Kidney (tissue), 14 donors: ENCODE data around the gene POLRMT. TPM values are rescaled to one million over a fixed set of nuclear protein-coding genes. Genes with fewer than 3 reads are reported as not detected.

Source experiments
- DNase-seq, 5 donors: peaks; one replicate each; pipeline ENCODE4 v3.0.0-alpha.2; 2013 to 2020
- FAIRE-seq: peaks from 2 replicates; lab custom pipeline; 2012; peaks lifted over from hg19 to GRCh38; lab: Jason Lieb, UNC
- H3K27ac ChIP-seq, 2 donors: one replicate each; pipeline ENCODE4 v1.7.0; 2013; ENCODE audit warnings: low read depth in 2 of 2, low read length in 2 of 2, inconsistent platforms in 1 of 2
- H3K27me3 ChIP-seq: one replicate; pipeline ENCODE4 v1.7.1; 2013; ENCODE audit warnings: low read length, inconsistent platforms; ENCODE audit not compliant: control insufficient read depth, insufficient read depth
- H3K36me3 ChIP-seq, 3 donors: one replicate each; pipeline versions ENCODE4 v1.7.0 to v1.7.1; 2013; ENCODE audit warnings: low read length in 3 of 3, control low read depth in 1 of 3, inconsistent platforms in 1 of 3; ENCODE audit not compliant: insufficient read depth in 3 of 3, control insufficient read depth in 2 of 3
- H3K4me1 ChIP-seq, 3 donors: one replicate each; pipeline versions ENCODE4 v1.7.0 to v1.7.1; 2013; ENCODE audit warnings: low read length in 3 of 3, inconsistent platforms in 1 of 3, low read depth in 1 of 3; ENCODE audit not compliant: control insufficient read depth in 2 of 3, insufficient read depth in 2 of 3
- H3K4me3 ChIP-seq, 3 donors: one replicate each; pipeline versions ENCODE4 v1.7.0 to v1.8.1; 2013; ENCODE audit warnings: low read length in 3 of 3, control low read depth in 1 of 3, inconsistent platforms in 1 of 3
- H3K9ac ChIP-seq, 3 donors: one replicate each; pipeline versions ENCODE4 v1.7.0 to v1.7.1; 2013; ENCODE audit warnings: low read length in 3 of 3, control low read depth in 1 of 3, inconsistent platforms in 1 of 3
- H3K9me3 ChIP-seq, 3 donors: one replicate each; pipeline versions ENCODE4 v1.7.0 to v1.7.1; 2013; ENCODE audit warnings: low read length in 3 of 3, control low read depth in 1 of 3, inconsistent platforms in 1 of 3; ENCODE audit not compliant: control insufficient read depth in 2 of 3, insufficient read depth in 1 of 3
- intact Hi-C: fragments of 100-400 bp; cut with DNase I; formaldehyde crosslinking; loops from one replicate; pipeline ENCODE4 v1.11.1; 2022
- polyA plus RNA-seq: library from polyadenylated mRNA; stranded (reverse); fragments of 350-450 nt; fragmentation: Illumina TruSeq; extraction: RNeasy Lipid Tissue Mini Kit (QIAGEN cat#74804); gene quantifications from one replicate; pipeline ENCODE4 v1.2.3, GENCODE V29; 2014; ENCODE audit warnings: low read depth, low replicate concordance; ENCODE audit not compliant: insufficient read depth
- total RNA-seq: library from RNA; stranded (reverse); fragmentation: NEBNext Ultra II Directional; extraction: Animal tissue kit (Norgen Biotek cat#: 25700); gene quantifications from one replicate; pipeline ENCODE4 v1.2.1, GENCODE V29; 2021
- TF ChIP-seq, protein P1 (sequence below): IDR thresholded peaks from 3 replicates; pipeline ENCODE4 v1.5.1; 2012; ENCODE audit warnings: mild to moderate bottlenecking, moderate library complexity, borderline replicate concordance; ENCODE audit not compliant: insufficient read depth; ENCODE audit errors: extremely low read depth
- donor health status: control.
- donor health status: control.
- donor health status: control.
- donor health status: control.
- donor health status: control.
- donor health status: DM: yes; HTN: yes; CAD: no.
- donor health status: Normal renal cell carcinoma (clear cell type).

POLRMT gene
- total and polyA plus RNA-seq, 2 donors from 2014 or later = 49.8 to 117 TPM

DNA sequence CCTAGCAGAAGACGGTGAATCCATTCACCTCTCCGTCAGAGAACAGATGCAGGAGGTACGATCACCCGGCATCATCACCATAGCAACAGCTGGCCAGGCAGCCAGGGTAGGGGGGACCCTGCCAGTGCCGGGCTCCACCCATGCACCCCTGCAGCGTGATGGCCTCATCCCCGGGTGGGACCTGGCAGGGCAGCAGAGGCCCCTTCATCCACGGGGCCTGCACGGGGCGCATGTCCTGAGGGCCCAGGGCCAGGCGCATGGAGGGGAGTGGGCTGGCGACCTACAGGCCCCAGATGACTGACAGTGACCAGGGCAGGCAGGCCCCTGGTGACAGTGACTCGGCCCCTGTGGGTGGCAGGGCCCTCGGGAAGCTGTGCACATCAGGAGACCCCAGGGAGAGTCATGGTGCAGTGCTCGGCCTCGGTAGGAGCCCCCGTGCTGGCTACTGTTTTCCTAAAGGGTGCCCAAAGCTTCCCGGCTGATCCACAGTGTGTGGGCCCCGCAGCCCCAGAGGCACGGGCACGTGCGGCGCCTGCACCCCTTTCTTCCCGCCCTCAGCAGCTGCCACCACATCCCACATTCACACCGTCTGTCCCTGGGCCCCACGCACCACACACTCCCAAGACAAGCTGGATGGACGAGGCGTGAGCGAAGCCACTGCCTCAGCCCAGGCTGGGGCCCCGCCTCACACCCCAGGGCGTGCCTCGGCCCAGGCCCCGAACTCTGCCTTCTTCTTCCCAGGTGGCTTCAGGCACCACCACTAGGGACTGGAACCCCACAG is 24.9 kb upstream of the POLRMT start:
- Histone ChIP-seq H3K4me3 (no peak overlapping the region), H3K27ac (no peak overlapping the region)
- intact Hi-C loops = no loop called here

GRCh38 chr19:657611-658010 is 24.3 kb upstream of the POLRMT start:
- H3K36me3 ChIP-seq = peaks cover 0 to 5% (median 0%) of the 10 kb centered on the region in 3 donors
- no peak overlapping the region for H3K27ac ChIP-seq
- no peak overlapping the region for H3K9ac ChIP-seq
- H3K4me3 ChIP-seq = no peak overlapping the region
- FAIRE-seq = no peak
- H3K9me3 ChIP-seq = no peaks in the 10 kb centered on the region
- H3K4me1 ChIP-seq = peaks cover 0 to 33% (median 5%) of the 10 kb centered on the region in 3 donors
- no peaks in the 10 kb centered on the region for H3K27me3 ChIP-seq
- TF ChIP-seq, protein P1, sequence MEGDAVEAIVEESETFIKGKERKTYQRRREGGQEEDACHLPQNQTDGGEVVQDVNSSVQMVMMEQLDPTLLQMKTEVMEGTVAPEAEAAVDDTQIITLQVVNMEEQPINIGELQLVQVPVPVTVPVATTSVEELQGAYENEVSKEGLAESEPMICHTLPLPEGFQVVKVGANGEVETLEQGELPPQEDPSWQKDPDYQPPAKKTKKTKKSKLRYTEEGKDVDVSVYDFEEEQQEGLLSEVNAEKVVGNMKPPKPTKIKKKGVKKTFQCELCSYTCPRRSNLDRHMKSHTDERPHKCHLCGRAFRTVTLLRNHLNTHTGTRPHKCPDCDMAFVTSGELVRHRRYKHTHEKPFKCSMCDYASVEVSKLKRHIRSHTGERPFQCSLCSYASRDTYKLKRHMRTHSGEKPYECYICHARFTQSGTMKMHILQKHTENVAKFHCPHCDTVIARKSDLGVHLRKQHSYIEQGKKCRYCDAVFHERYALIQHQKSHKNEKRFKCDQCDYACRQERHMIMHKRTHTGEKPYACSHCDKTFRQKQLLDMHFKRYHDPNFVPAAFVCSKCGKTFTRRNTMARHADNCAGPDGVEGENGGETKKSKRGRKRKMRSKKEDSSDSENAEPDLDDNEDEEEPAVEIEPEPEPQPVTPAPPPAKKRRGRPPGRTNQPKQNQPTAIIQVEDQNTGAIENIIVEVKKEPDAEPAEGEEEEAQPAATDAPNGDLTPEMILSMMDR = no peak
- DNase-seq = no peak
- intact Hi-C loops = no loop called here

More for the DNA sequence above, 24.9 kb upstream of the POLRMT start:
- DNase-seq (no peak), FAIRE-seq (no peak)
- Histone ChIP-seq H3K4me1 (peaks cover 0 to 34% (median 5%) of the 10 kb centered on the region in 3 donors), H3K36me3 (peaks cover 0 to 5% (median 0%) of the 10 kb centered on the region in 3 donors), H3K9ac (no peak overlapping the region), H3K9me3 (no peaks in the 10 kb centered on the region), H3K27me3 (no peaks in the 10 kb centered on the region)
- TF ChIP-seq, protein P1 = no peak

DNA sequence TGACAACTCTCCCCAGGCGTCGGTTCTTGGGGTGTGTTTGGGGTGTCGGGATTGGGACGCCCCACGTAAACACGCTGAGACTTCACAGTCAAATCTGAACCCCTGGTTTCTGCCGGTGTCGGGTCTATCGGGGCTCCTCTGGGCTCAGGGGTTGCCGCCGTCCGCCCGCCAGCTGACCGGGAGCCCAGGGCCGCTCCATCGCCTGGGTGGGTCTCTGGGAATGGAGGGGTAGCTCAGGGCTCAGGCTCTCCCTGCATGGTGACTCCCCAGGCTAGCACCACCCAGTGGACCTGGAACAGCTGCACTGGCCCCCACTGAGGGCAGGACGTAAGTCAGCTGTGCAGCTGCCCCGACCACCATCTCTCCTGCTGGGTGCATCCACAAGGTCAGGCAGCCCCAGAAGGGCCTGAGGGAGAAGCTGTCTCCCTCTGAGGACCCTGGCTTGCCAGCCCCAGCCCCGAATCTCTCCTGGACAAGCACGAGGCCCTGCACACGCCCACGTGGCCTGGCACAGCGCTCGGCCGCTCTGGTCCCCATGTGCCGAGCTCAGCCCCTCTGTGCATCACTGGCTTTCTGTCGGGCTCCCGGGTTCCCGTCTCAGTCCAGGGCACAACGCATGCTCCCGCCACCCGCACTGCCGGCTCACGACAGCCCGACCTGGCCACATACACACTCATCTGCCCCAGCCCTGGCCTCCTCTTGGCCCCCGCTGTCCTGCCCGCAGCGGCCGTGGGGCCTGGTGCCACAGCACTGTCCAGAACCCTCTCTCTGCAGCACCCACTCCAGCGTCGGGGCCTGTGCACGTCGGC is 23.6 kb upstream of the POLRMT start:
- Histone ChIP-seq H3K27me3 (no peaks in the 10 kb centered on the region), H3K9ac (no peak overlapping the region), H3K4me1 (peaks cover 0 to 32% (median 5%) of the 10 kb centered on the region in 3 donors), H3K36me3 (peaks cover 0 to 5% (median 0%) of the 10 kb centered on the region in 3 donors), H3K4me3 (no peak overlapping the region), H3K27ac (no peak overlapping the region), H3K9me3 (no peaks in the 10 kb centered on the region)
- intact Hi-C loops = no loop called here
- FAIRE-seq = no peak
- TF ChIP-seq, protein P1 = no peak
- DNase-seq = no peak
